ENCODE results near the gene GOLGA6L7. TPM values are rescaled to one million over a fixed set of nuclear protein-coding genes. Genes with fewer than 3 reads are reported as not detected.
"Not testable (repeated sequence)": the region's sequence is repeated elsewhere in the genome, so short reads cannot be mapped to it uniquely, and the experiment has no call there.

The GOLGA6L7 gene
- total and polyA plus RNA-seq, 2 donors (not counting 3 experiments of a cell fraction or from before 2014, with no cell fraction given) = not detected

GRCh38 chr15:28798234-28798633 is 50.2 kb downstream of the GOLGA6L7 start:
- POLR2A ChIA-PET; H3K4me1 ChIP-seq (ENCODE audit: control insufficient read depth, extremely low read depth, insufficient read depth, low read length); H3K9me3 ChIP-seq (replicated peaks; ENCODE audit: control insufficient read depth, insufficient read depth, low read length); H4K20me1 ChIP-seq (replicated peaks; ENCODE audit: control insufficient read depth, extremely low read depth, insufficient read depth, low read length); H3K27me3 ChIP-seq (ENCODE audit: control insufficient read depth in 2 of 2, insufficient read depth in 2 of 2, low read length in 2 of 2); CTCF ChIA-PET; dilution Hi-C loops (cut with MboI; ENCODE audit: extremely low pct_ligation_motif_present, low sequenced_read_pairs); H3K36me3 ChIP-seq (ENCODE audit: control insufficient read depth in 2 of 2, extremely low read depth in 1 of 2, insufficient read depth in 2 of 2, low read length in 2 of 2); H2AFZ ChIP-seq (ENCODE audit: low read depth, low read length); H3K4me3 ChIP-seq (replicated peaks in 1 of 3; ENCODE audit: insufficient read depth in 1 of 3, low read depth in 1 of 3, low read length in 3 of 3); H3K27ac ChIP-seq (ENCODE audit: insufficient read depth, low read depth, low read length); DNase-seq (ENCODE audit: low read depth, low spot score); FAIRE-seq; H3K9ac ChIP-seq (replicated peaks; ENCODE audit: extremely low read depth, insufficient read depth, low read length); BruUV-seq (replicated peaks); H3K4me2 ChIP-seq (ENCODE audit: insufficient read depth, low read length); H3K79me2 ChIP-seq (ENCODE audit: control insufficient read depth, insufficient read depth, low read length); intact Hi-C loops (cut with micrococcal nuclease); H3K9me1 ChIP-seq (replicated peaks; ENCODE audit: control insufficient read depth, extremely low read depth, insufficient read depth, low read length): not testable (repeated sequence)

GRCh38 chr15:28794231-28794630 is 54.2 kb downstream of the GOLGA6L7 start:
- H3K36me3 ChIP-seq (ENCODE audit: control insufficient read depth in 2 of 2, extremely low read depth in 1 of 2, insufficient read depth in 2 of 2, low read length in 2 of 2); H3K9ac ChIP-seq (replicated peaks; ENCODE audit: extremely low read depth, insufficient read depth, low read length); H3K4me1 ChIP-seq (ENCODE audit: control insufficient read depth, extremely low read depth, insufficient read depth, low read length); H3K27me3 ChIP-seq (ENCODE audit: control insufficient read depth in 2 of 2, insufficient read depth in 2 of 2, low read length in 2 of 2); H3K9me1 ChIP-seq (replicated peaks; ENCODE audit: control insufficient read depth, extremely low read depth, insufficient read depth, low read length); H3K79me2 ChIP-seq (ENCODE audit: control insufficient read depth, insufficient read depth, low read length); H3K9me3 ChIP-seq (replicated peaks; ENCODE audit: control insufficient read depth, insufficient read depth, low read length); dilution Hi-C loops (cut with MboI; ENCODE audit: extremely low pct_ligation_motif_present, low sequenced_read_pairs); H3K4me3 ChIP-seq (replicated peaks in 1 of 3; ENCODE audit: insufficient read depth in 1 of 3, low read depth in 1 of 3, low read length in 3 of 3); H3K27ac ChIP-seq (ENCODE audit: insufficient read depth, low read depth, low read length); DNase-seq (ENCODE audit: low read depth, low spot score); H4K20me1 ChIP-seq (replicated peaks; ENCODE audit: control insufficient read depth, extremely low read depth, insufficient read depth, low read length); POLR2A ChIA-PET; H3K4me2 ChIP-seq (ENCODE audit: insufficient read depth, low read length); H2AFZ ChIP-seq (ENCODE audit: low read depth, low read length); BruUV-seq (replicated peaks): not testable (repeated sequence)
- CTCF ChIA-PET = interaction anchor here (1.2 kb wide), 1 partner anchor 668 kb away, joined by 5 read pairs; no protein-coding TSS in a partner anchor
- TF ChIP-seq CTCF (IDR thresholded peaks at IDR 0.05; ENCODE audit: extremely low read depth in 1 of 2, insufficient read depth in 1 of 2, low read depth in 1 of 2, low read length in 2 of 2) = peak in 1 of 2 donors; percentile 8
- intact Hi-C loops (cut with micrococcal nuclease) = loop anchor here (5.0 kb wide), 1 partner anchor 123 kb away; no protein-coding TSS in a partner anchor
- peak; percentile 52 for FAIRE-seq

Other genes starting within 250 kb of the GOLGA6L7 start
- gene GOLGA8M, start 136.2 kb downstream of the GOLGA6L7 start, total RNA-seq = 1.0 and 1.6 TPM in 2 replicates
- gene GOLGA8M, start 136.2 kb downstream of the GOLGA6L7 start, polyA plus RNA-seq = 0.26 and 0.30 TPM in 2 replicates
- gene APBA2, start 37.3 kb upstream of the GOLGA6L7 start, total RNA-seq = 11.1 and 12.7 TPM in 2 replicates
- 5.7 and 6.7 TPM in 2 replicates for gene APBA2, start 37.3 kb upstream of the GOLGA6L7 start, polyA plus RNA-seq